Measurements from ENCODE around the gene LGALS3BP. TPM values are rescaled to one million over a fixed set of nuclear protein-coding genes. Genes with fewer than 3 reads are reported as not detected.
A peak's percentile ranks its signal among the peaks of the same experiment; 100 is the strongest.

LGALS3BP gene
- total and polyA plus RNA-seq, 2 experiments from 2014 or later, result 15.1 to 36.5 TPM

GRCh38 chr17:78952706-78953105 lies 27.0 kb downstream of the LGALS3BP start:
- Histone ChIP-seq H3K9me2 (ENCODE audit: insufficient read depth) (no peaks in the 10 kb centered on the region), H3K27ac (ENCODE audit: low read depth) (no peak overlapping the region), H3K4me1 (ENCODE audit: insufficient read depth) (no peaks in the 10 kb centered on the region), H3K36me3 (ENCODE audit: insufficient read depth) (no peaks in the 10 kb centered on the region), H2AFZ (no peak overlapping the region), H3K79me2 (replicated peaks; ENCODE audit: insufficient read depth) (no peaks in the 10 kb centered on the region), H3K27me3 (ENCODE audit: insufficient read depth) (no peaks in the 10 kb centered on the region), H4K20me1 (replicated peaks; ENCODE audit: insufficient read depth) (no peaks in the 10 kb centered on the region; the same call in 1 of the 2 replicates), H3F3A (replicated peaks; ENCODE audit: low read depth) (no peaks in the 10 kb centered on the region), H3K4me2 (no peak overlapping the region), H3K4me3 (no peak overlapping the region)
- no peak for TF ChIP-seq CTCF (conservative IDR thresholded peaks at IDR 0.05; ENCODE audit: low read depth in 2 of 2)
- no peak for TF ChIP-seq STAT1 (IDR thresholded peaks at IDR 0.05; ENCODE audit: unreplicated experiment)
- no peak overlapping the region for H3K4me3 Mint-ChIP-seq
- DNase-seq (ENCODE audit: low spot score) (no peak), ATAC-seq (no peak)
- H3K9me3 Mint-ChIP-seq, result peaks cover 24% of the 10 kb centered on the region
- H3K27me3 Mint-ChIP-seq (ENCODE audit: insufficient read depth, low read depth, poor library complexity), result peaks cover 12% of the 10 kb centered on the region
- peaks cover 7% of the 10 kb centered on the region; the same call in 2 of the 3 replicates for H3K4me1 Mint-ChIP-seq
- no peak overlapping the region for H3K27ac Mint-ChIP-seq
- H3K36me3 Mint-ChIP-seq (ENCODE audit: low read depth), result peaks cover 11% of the 10 kb centered on the region; the same call in 2 of the 3 replicates

- H3F3A ChIP-seq (replicated peaks; ENCODE audit: low read depth), result no peaks in the 10 kb centered on the region
- peak; percentile 70 for ATAC-seq
- H3K36me3 ChIP-seq (ENCODE audit: insufficient read depth), result no peaks in the 10 kb centered on the region
- no peak for TF ChIP-seq JUNB (IDR thresholded peaks at IDR 0.05; ENCODE audit: unreplicated experiment)
- no peak for TF ChIP-seq REST (IDR thresholded peaks at IDR 0.05; ENCODE audit: unreplicated experiment)
- TF ChIP-seq ZNF331 (CRISPR knock-in tag; IDR thresholded peaks at IDR 0.05; ENCODE audit: low read depth), result no peak
- no peak for TF ChIP-seq NANOG (IDR thresholded peaks at IDR 0.05; ENCODE audit: borderline replicate concordance)
- TF ChIP-seq ETS1 (IDR thresholded peaks at IDR 0.05), result no peak
- TF ChIP-seq ZNF114 (CRISPR knock-in tag; IDR thresholded peaks at IDR 0.05), result no peak
- no peak for TF ChIP-seq CTCF (conservative IDR thresholded peaks at IDR 0.05; ENCODE audit: low read depth in 2 of 2)
- no peak for TF ChIP-seq EZH2 (IDR thresholded peaks at IDR 0.05; ENCODE audit: low read depth, unreplicated experiment)
Measured at GRCh38 chr17:78951967-78952551, 27.7 kb downstream of the LGALS3BP start.

More at GRCh38 chr17:78951967-78952551, 27.7 kb downstream of the LGALS3BP start:
- no peaks in the 10 kb centered on the region for H3K9me2 ChIP-seq (ENCODE audit: insufficient read depth)
- H4K20me1 ChIP-seq (replicated peaks; ENCODE audit: insufficient read depth), result no peaks in the 10 kb centered on the region; the same call in 1 of the 2 replicates
- Mint-ChIP-seq H3K4me3 (no peak overlapping the region), H3K36me3 (ENCODE audit: low read depth) (peaks cover 11% of the 10 kb centered on the region; the same call in 2 of the 3 replicates), H3K9me3 (peaks cover 24% of the 10 kb centered on the region), H3K4me1 (peaks cover 7% of the 10 kb centered on the region; the same call in 2 of the 3 replicates), H3K27ac (no peak overlapping the region), H3K27me3 (ENCODE audit: insufficient read depth, low read depth, poor library complexity) (peaks cover 12% of the 10 kb centered on the region)
- no peaks in the 10 kb centered on the region for H3K27me3 ChIP-seq (ENCODE audit: insufficient read depth)
- H3K4me1 ChIP-seq (ENCODE audit: insufficient read depth), result no peaks in the 10 kb centered on the region
- H2AFZ ChIP-seq, result no peak overlapping the region; the same call in 1 of the 2 replicates
- H3K79me2 ChIP-seq (replicated peaks; ENCODE audit: insufficient read depth), result no peaks in the 10 kb centered on the region
- no peak overlapping the region for H3K4me3 ChIP-seq
- DNase-seq (ENCODE audit: low spot score), result no peak
- no peak overlapping the region for H3K27ac ChIP-seq (ENCODE audit: low read depth)
- H3K4me2 ChIP-seq, result no peak overlapping the region

Data from GM23338 (cell line).